Measurements from ENCODE around the gene DNAJC15. TPM values are rescaled to one million over a fixed set of nuclear protein-coding genes. Genes with fewer than 3 reads are reported as not detected.

Gene DNAJC15
- total and polyA plus RNA-seq, 2 of the 8 experiments (the other 6 are each of a cell fraction or from before 2014, with no cell fraction given) = 5.8 to 20.8 TPM

DNA sequence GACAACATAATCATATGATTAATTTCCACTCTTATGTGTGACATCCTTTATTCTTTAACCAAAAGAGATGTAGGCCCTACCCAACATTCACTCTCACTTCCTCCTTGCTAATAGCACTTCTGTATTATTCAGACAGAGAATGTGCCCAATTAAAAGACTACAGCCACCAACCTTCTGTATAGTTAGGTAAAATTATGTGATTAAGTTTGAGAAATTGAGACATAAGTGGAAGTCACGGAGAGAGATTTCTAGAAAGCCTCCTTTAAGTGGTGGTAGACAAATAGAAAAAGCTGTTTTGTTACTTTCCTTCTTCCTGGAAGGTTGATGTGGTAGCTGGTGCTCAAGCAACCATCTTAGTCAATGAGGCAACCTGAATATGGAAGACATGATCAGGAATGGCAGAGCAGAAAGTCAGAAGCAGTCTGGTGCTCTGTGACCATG is 46.1 kb upstream of the DNAJC15 start:
- no peaks in the 10 kb centered on the region for H3K23me2 ChIP-seq (ENCODE audit: low read depth, low read length)
- no peak overlapping the region for H4K91ac ChIP-seq (replicated peaks; ENCODE audit: insufficient read length, low read length)
- H3K4ac ChIP-seq (replicated peaks; ENCODE audit: insufficient read length, low read depth, low read length) = no peak overlapping the region
- H3K36me3 ChIP-seq (ENCODE audit: control insufficient read depth in 2 of 4, insufficient read depth in 4 of 4, low read length in 3 of 4) = no peaks in the 10 kb centered on the region
- no peak overlapping the region for H2BK5ac ChIP-seq (ENCODE audit: low read depth, low read length)
- TF ChIP-seq POU5F1 (IDR thresholded peaks at IDR 0.05; ENCODE audit: low read depth, low read length) = no peak
- peak; percentile 72; the same call in 1 of the 2 replicates for TF ChIP-seq KDM1A (IDR thresholded peaks at IDR 0.05; ENCODE audit: borderline replicate concordance, low read length)
- TF ChIP-seq RBBP5 (IDR thresholded peaks at IDR 0.05; ENCODE audit: borderline replicate concordance, low read depth, low read length) = no peak
- TF ChIP-seq SIRT6 (IDR thresholded peaks at IDR 0.05; ENCODE audit: low read length) = no peak
- peaks cover 0 to 7% (median 0%) of the 10 kb centered on the region in 4 experiments; a peak in 2 of 7 replicates for H3K4me1 ChIP-seq (replicated peaks in 1 of 4; ENCODE audit: control insufficient read depth in 3 of 4, insufficient read depth in 4 of 4, low read length in 3 of 4)
- WGBS, 2 experiments (ENCODE audit: extremely low coverage in 1 of 2, insufficient coverage in 1 of 2, insufficient read length in 1 of 2, insufficient replicate concordance in 2 of 2, low coverage in 1 of 2, low lambda C conversion rate in 2 of 2, missing lambda C conversion rate in 1 of 2) = 92% methylated on average over 1 of the region's 1 CpG; no CpG with 5 or more reads in 1 of the 2 experiments
- H4K8ac ChIP-seq (ENCODE audit: extremely low read depth, insufficient read depth, low read length) = no peak overlapping the region
- DNase-seq (ENCODE audit: low read depth in 1 of 2, low spot score in 2 of 2) (no peak), FAIRE-seq (no peak)
- no peaks in the 10 kb centered on the region for H3K27me3 ChIP-seq (replicated peaks in 1 of 4; ENCODE audit: control insufficient read depth in 3 of 4, extremely low read depth in 1 of 4, insufficient read depth in 3 of 4, low read length in 3 of 4)
- H2AK5ac ChIP-seq (ENCODE audit: low read depth, low read length) = no peak overlapping the region
- no peak overlapping the region for H4K5ac ChIP-seq (ENCODE audit: insufficient read length, low read depth, low read length)
- no peak overlapping the region for H3K23ac ChIP-seq (ENCODE audit: insufficient read length)
- no peak overlapping the region for H2BK15ac ChIP-seq (ENCODE audit: low read length)
- no peak overlapping the region for H3K9ac ChIP-seq (replicated peaks in 1 of 4; ENCODE audit: extremely low read depth in 1 of 4, low read depth in 3 of 4, low read length in 3 of 4)
- H3K79me2 ChIP-seq (ENCODE audit: control insufficient read depth in 1 of 2, insufficient read depth in 2 of 2, low read length in 2 of 2) = no peaks in the 10 kb centered on the region
- H3K18ac ChIP-seq (ENCODE audit: extremely low read depth, low read length) = no peak overlapping the region
- no peak overlapping the region for H2BK12ac ChIP-seq (ENCODE audit: low read depth, low read length)
- no peak overlapping the region for H3K27ac ChIP-seq (ENCODE audit: low read depth, low read length)
- H3K9me3 ChIP-seq (ENCODE audit: insufficient read depth in 2 of 2, low read depth in 1 of 2, low read length in 1 of 2) = no peaks in the 10 kb centered on the region; a peak in 1 of 4 replicates
- no peak overlapping the region for H3K14ac ChIP-seq (ENCODE audit: insufficient read length)
- H3K79me1 ChIP-seq (ENCODE audit: low read depth, low read length) = no peaks in the 10 kb centered on the region
- H3K56ac ChIP-seq (replicated peaks; ENCODE audit: insufficient read length, low read depth, low read length) = no peak overlapping the region
- H3K4me3 ChIP-seq (ENCODE audit: extremely low read depth in 1 of 4, insufficient read depth in 2 of 4, low read depth in 3 of 4, low read length in 4 of 4) = no peak overlapping the region
- no peak overlapping the region for H3K4me2 ChIP-seq (ENCODE audit: insufficient read depth in 1 of 2, low read depth in 2 of 2, low read length in 2 of 2)
- H4K20me1 ChIP-seq (replicated peaks in 1 of 2; ENCODE audit: control insufficient read depth in 1 of 2, insufficient read depth in 2 of 2, low read length in 2 of 2) = no peaks in the 10 kb centered on the region
- no peak overlapping the region for H2BK20ac ChIP-seq (ENCODE audit: low read length)
- H2AFZ ChIP-seq (ENCODE audit: low read length) = no peak overlapping the region
- ChIA-PET POLR2A (ENCODE audit: partially characterized antibody) (no interaction called here), CTCF (ENCODE audit: partially characterized antibody) (no interaction called here)
- no peak overlapping the region for H2BK120ac ChIP-seq (replicated peaks; ENCODE audit: low read depth, low read length)
